Epithelial cell of esophagus (primary cell): Measurements from ENCODE around the gene SVOP.
A peak's percentile ranks its signal among the peaks of the same experiment; 100 is the strongest.

ENCODE experiments used
- DNase-seq: peaks from one replicate; pipeline ENCODE4 v3.0.0; 2010; ENCODE audit warnings: low read depth
- H3K4me3 ChIP-seq: 2 replicates; pipeline ENCODE4 v1.5.1; 2011; ENCODE audit warnings: mild to moderate bottlenecking, low read length, control low read depth
- TF ChIP-seq, protein P1 (sequence below): IDR thresholded peaks from 2 replicates; pipeline ENCODE4 v1.5.1; 2011; ENCODE audit warnings: low read depth, mild to moderate bottlenecking, low read length, control low read depth, inconsistent platforms; ENCODE audit not compliant: insufficient read depth; ENCODE audit errors: missing control alignments

The SVOP gene

DNA sequence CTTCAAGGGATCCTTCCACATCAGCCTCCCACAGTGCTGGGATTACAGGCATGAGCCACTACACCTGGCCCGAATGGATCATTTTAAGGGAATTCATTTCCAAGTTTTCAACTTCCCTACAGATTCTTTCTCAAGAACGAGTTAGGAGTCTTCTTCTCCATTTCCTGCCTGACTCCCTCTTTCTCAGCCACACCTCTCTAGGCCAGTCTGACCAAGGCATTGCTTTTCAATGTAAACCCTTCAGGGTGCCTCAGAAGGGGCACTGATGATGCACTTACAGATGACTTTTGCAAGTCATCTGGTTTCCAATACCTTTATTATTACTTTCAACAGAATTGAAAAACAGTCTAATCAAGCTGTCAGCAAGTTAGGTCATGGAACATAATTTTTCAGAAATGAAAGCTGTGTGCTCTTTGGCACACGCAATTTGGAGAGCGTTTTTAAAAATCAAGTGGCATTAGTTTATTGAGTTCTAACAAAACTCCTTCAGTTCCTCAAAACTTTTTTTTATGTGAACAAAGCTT is 47.2 kb downstream of the SVOP start:
- no peak for DNase-seq
- H3K4me3 ChIP-seq: no peak overlapping the region
- TF ChIP-seq, protein P1, sequence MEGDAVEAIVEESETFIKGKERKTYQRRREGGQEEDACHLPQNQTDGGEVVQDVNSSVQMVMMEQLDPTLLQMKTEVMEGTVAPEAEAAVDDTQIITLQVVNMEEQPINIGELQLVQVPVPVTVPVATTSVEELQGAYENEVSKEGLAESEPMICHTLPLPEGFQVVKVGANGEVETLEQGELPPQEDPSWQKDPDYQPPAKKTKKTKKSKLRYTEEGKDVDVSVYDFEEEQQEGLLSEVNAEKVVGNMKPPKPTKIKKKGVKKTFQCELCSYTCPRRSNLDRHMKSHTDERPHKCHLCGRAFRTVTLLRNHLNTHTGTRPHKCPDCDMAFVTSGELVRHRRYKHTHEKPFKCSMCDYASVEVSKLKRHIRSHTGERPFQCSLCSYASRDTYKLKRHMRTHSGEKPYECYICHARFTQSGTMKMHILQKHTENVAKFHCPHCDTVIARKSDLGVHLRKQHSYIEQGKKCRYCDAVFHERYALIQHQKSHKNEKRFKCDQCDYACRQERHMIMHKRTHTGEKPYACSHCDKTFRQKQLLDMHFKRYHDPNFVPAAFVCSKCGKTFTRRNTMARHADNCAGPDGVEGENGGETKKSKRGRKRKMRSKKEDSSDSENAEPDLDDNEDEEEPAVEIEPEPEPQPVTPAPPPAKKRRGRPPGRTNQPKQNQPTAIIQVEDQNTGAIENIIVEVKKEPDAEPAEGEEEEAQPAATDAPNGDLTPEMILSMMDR: no peak

DNA sequence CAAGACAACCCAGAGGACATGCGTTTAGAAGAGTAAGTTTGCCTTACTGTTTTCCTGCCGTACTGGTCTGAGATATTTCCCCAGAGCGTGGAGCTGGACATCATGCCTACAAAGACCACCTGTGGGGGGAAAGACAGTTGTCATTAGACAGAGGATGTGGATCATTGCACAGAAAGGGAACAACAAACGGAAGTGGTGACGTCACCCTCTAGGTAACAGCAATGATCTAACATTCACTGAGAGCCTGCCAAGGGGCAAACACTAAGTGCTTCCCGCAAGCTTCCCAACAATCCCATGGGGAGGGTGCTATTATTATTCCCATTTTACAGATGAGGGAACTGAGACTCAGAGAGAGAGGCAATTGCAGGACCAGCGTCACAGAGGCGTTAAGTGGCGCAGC is 48.5 kb downstream of the SVOP start:
- no peak overlapping the region for H3K4me3 ChIP-seq
- TF ChIP-seq, protein P1: no peak
- DNase-seq: peak; percentile 20

DNA sequence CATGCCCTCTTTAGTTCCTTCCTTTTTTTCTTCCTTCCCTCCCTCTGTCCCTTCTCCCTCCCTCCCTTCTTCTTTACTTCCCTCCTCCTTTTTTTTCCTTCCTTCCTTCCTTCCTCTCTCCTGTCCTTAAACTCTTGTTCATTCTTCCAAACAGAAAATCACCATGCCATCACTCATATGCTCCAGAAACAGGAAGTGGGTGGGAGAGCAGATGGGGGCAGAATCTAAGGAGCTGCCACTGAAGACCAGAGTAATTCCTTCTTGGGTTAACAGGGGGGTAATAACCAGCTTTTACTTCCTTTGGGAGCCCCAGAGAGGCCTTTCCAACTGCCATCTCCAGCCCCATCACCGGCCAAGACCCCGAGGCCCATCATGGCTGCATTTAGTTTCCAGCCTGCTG is 51.2 kb downstream of the SVOP start:
- no peak for DNase-seq
- TF ChIP-seq, protein P1: no peak
- no peak overlapping the region for H3K4me3 ChIP-seq

DNA sequence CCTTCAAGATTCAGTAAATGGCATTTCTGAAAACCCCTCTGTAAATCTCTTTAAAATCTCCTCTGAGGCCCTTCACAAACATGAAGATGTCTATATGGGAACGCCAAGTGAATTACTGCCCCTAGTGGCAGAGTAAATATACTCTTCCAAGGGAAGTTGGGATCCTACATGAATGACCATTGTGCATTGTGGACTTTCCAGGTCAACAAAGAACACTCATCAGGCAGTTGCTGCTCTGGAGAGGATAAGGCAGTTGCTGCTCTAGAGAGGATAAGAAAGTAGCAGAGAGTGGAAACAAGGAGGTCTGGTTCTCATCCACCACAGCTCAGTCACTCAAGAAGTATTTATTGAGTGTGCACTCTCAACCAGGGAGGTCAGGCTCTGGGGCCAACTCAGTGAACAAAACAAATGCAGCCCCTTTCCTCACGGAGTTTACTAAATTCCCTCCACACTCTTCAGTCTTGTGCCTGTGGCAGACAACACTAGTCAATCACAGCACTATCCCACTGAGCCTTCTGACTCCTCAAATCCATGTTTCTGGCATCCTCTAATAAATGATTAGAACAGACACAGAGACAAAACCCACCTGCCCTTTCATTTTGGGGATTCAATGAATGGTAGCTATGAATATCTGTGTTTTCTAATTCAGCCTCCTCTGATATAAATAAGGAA is 52.9 kb downstream of the SVOP start:
- peak; percentile 17 for DNase-seq

DNA sequence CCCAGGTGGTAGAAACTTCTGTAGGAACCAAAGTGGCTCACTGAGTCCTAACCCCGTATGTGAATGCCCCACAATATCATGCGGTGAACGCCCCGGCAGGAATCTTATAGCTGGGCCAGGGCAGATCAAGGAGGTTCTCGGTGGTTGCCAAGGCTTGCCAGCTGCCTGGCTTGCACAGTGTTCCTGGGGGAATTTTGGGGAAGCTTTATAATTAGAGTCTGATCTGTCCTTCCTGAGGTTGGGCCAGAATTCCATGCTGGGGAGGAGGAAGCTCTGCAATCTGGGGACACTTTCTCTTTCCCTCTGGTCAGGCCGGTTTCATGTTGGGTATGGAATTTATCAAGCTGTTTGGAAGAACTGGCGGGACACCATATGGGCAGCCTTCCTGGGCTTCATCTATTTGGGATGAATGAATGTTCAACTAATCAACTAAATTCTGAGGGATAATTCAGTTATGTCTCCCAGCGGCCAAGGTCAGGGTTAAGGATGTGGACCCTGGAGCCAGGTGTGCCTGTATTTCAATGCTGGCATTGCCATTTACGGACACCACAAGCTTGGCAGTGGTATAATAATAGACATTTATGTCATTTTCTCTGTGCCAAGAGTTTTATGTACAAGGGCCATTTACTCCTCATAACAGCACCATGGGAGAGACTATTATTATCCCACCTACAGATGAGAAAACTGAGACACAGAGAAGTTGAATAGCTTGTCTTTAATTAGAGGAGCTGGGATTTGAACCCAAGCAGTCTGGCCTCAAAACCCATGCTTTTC is 54.3 kb downstream of the SVOP start:
- no peak overlapping the region for H3K4me3 ChIP-seq
- no peak for DNase-seq
- TF ChIP-seq, protein P1: no peak

More for the DNA sequence above, 52.9 kb downstream of the SVOP start:
- TF ChIP-seq, protein P1: peak; percentile 46
- H3K4me3 ChIP-seq: no peak overlapping the region

DNA sequence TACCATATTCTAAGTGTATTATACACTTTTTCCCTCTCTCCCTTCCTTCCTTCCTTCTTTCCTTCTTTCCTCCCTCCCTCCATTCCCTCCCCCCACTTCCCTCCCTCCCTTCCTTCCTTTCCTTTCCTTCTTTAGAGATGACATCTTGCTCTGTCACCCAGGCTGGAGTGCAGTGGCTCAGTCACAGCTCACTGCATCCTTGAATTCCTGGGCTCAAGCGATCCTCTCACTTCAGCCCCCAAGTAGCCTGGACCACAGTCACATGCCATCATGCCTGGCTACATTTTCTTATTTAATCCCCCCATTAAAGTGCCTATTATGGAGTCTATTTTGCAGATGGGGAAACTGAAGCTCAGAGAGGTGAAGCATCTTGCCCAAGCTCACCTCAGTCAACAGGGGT is 55.0 kb downstream of the SVOP start:
- TF ChIP-seq, protein P1: no peak
- DNase-seq: no peak
- H3K4me3 ChIP-seq: no peak overlapping the region
